Measurements from ENCODE around the gene C16orf96. TPM values are rescaled to one million over a fixed set of nuclear protein-coding genes. Genes with fewer than 3 reads are reported as not detected.

Gene C16orf96
- total RNA-seq = under 0.01 TPM in 2 replicates

DNA sequence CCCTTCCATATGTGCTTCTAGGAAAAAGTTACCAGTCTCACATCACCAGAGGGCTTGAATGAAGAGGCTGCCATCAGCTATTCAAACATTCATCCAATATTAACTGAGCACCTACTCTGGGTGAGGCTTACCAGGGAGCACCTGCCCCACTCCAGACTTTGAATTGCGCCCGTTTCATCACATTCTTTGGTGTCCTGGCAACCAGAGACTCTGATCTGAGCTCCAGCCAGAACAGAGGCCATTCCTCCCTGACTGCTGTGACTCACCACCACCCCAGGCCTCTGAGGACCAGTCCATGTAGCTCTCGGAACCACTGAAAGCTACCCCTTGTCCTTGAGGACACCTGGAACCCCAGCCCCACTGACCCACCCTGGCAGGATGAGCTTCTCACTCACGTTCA is at the start of gene C16orf96:
C16orf96 (plus strand) TSS at position 229 of the 400 bp plus-strand sequence; CDS start at position 379, 150 bp downstream.

DNA sequence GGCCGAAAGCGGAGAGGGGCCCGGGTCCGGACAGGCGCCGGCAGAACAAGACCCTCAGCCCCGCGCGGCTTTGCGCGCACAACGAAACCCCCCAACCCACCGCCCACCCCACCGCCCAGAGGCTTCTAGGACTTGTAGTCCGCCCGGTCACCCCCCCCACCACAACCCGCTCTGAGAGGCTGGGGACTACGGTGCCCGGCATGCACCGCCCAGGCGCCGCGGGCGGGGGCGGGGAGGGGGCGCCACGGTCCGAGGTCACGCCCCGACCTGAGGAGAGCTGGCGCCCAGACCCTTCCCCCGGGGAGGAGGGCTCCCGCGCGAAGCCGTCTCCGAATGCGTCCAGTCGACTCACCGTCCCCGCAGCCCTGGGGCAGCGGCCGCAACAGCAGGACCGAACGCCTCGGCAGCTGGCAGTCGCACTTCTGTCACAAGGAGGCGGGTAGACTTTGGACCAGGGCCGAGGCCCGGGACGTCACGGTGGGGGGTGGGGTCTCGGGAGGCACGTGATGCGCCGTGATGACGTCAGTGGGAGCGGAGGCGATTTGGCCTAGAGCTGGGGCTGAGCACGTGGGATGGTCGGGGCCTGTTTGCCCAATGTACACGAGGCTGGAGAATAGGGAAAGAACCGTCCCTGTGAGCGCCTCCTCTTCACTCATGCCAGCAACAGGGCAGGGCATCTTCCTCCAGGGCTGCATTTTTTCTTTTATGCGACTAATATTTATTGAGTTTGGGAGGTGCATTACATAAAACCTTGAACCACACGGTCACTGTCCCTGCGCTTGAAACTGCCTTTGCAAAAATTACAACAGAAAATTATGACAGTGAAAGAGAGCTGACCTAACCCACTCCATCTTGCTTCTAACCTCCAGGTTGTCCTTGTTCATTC is 17.5 kb upstream of the C16orf96 start, which contains the start of gene CDIP1:
CDIP1 (minus strand) TSS at position 424 of the 886 bp plus-strand sequence. CDS start 24,643 bp downstream, outside the sequence.

DNA sequence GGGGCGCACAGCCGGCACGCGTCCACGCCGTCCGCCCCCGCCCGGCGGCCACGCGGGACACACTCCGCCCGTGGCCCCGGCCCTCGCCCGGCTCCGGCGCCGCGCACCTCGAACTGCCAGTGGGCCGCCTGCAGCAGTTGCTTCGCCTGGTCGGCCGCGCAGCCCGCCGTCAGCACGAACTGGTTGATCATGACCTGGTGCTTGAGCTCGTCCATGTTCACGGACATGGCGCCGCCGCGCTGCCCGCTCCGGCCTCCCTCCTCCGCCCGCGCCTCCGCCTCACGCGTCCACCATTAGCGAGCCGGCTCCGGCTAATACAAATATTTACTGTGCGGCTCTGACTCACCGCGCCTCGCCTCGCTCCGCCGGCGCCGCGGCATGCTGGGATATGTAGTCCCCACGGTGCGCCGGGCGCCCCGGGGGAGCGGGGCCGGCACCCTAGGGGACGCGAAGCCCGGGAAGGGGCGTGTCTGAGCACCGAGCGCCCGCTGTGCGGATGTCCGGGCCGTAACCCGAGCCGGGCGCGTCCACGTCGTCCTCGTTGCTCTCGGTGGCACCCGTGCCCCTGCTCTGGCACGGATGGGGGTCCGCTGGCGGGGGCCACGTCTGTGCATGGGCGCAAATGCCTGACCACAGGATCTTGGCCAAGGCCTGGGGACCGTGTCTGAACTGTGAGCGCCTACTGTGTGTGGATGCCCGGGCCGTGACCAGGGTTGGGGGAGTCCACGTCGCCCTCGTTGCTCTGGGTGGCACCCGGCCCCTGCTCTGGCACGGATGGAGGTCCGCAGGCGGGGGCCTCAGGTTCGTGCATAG is 58.6 kb downstream of the C16orf96 start, which contains the start of gene UBALD1:
UBALD1 (minus strand) TSS at position 318 of the 813 bp plus-strand sequence; CDS start at position 227, 91 bp downstream.

GRCh38 chr16:4624015-4624826 is 68.1 kb downstream of the C16orf96 start, which contains the start of gene MGRN1:
MGRN1 (plus strand) TSS chr16:4624826; CDS start chr16:4624961, 135 bp downstream.

Small RNA genes within 50 kb of the gene (small RNA-seq; reads per million reads assigned to genes)
- gene RN7SL850P (ENCODE audit: low replicate concordance) = not detected

Other genes starting within 250 kb of the C16orf96 start
- gene GLIS2, start 240.3 kb upstream of the C16orf96 start, total RNA-seq = 3.7 and 5.3 TPM in 2 replicates
- gene PAM16, start 205.0 kb upstream of the C16orf96 start, total RNA-seq = 19.9 and 28.2 TPM in 2 replicates
- gene VASN, start 184.5 kb upstream of the C16orf96 start, total RNA-seq = 142 and 358 TPM in 2 replicates
- gene CORO7, start 139.7 kb upstream of the C16orf96 start, total RNA-seq = 26.9 and 30.5 TPM in 2 replicates
- gene DNAJA3, start 130.5 kb upstream of the C16orf96 start, total RNA-seq = 50.8 and 63.1 TPM in 2 replicates
- gene NMRAL1, start 81.7 kb upstream of the C16orf96 start, total RNA-seq = 66.7 and 85.1 TPM in 2 replicates
- 57.1 and 68.4 TPM in 2 replicates for gene HMOX2, start 79.9 kb upstream of the C16orf96 start, total RNA-seq
- 13.9 and 19.0 TPM in 2 replicates for gene CDIP1, start 17.6 kb upstream of the C16orf96 start, total RNA-seq
- gene UBALD1, start 58.5 kb downstream of the C16orf96 start, total RNA-seq = 11.4 and 12.2 TPM in 2 replicates
- 53.0 and 56.8 TPM in 2 replicates for gene MGRN1, start 68.5 kb downstream of the C16orf96 start, total RNA-seq
- gene NUDT16L1, start 137.2 kb downstream of the C16orf96 start, total RNA-seq = 18.2 and 23.2 TPM in 2 replicates
- 26.7 and 31.4 TPM in 2 replicates for gene ANKS3, start 177.9 kb downstream of the C16orf96 start, total RNA-seq
- gene DNAAF8, start 178.2 kb downstream of the C16orf96 start, total RNA-seq = 0.57 and 1.1 TPM in 2 replicates
- 10.9 and 19.5 TPM in 2 replicates for gene ZNF500, start 210.8 kb downstream of the C16orf96 start, total RNA-seq
- gene SEPTIN12, start 232.0 kb downstream of the C16orf96 start, total RNA-seq = not detected in 2 replicates
- gene SMIM22, start 239.0 kb downstream of the C16orf96 start, total RNA-seq = not detected in 2 replicates
- gene ROGDI, start 246.3 kb downstream of the C16orf96 start, total RNA-seq = 15.5 and 28.8 TPM in 2 replicates